Endometrial microvascular endothelial cells (primary cell): ENCODE measurements around the gene NPIPB5. TPM values are rescaled to one million over a fixed set of nuclear protein-coding genes. Genes with fewer than 3 reads are reported as not detected.
"Not testable (repeated sequence)": the region's sequence is repeated elsewhere in the genome, so short reads cannot be mapped to it uniquely, and the experiment has no call there.

Experiments
- in situ Hi-C: cut with HindIII; loops from 2 replicates; pipeline ENCODE4 v1.10.0; 2017; ENCODE audit warnings: low sequenced_read_pairs, low pct_unique_long_range_greater_than_20kb; ENCODE audit errors: inconsistent ontology term
- total RNA-seq: library from RNA; depleted of rRNA; stranded (reverse); fragments of >200 nt; gene quantifications from one replicate; pipeline ENCODE4 v1.2.3, GENCODE V29; 2015; ENCODE audit errors: inconsistent ontology term

The NPIPB5 gene
- 20.6 TPM for total RNA-seq

DNA sequence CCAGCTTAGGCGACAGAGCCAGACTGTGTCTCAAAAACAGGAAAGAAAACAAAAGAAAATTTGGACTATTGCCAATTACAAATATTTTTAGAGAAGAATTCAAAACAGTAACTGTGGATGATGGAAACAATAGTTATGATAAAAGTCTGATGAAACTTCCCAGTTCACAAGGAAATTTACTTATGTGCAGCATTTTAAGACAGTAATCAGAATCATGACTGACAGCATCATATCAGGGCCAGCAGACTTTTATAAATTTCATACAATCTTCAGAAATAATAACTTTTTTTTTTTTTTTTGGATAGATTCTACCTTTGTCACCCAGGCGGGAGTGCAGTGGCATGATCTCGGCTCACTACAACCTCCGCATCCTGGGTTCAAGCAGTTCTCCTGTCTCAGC, at the start of gene NPIPB5:
TSS of gene NPIPB5 (plus strand) at position 301 of the 400 bp plus-strand sequence. CDS start 2,911 bp downstream, outside the sequence.
- in situ Hi-C loops = not testable (repeated sequence)

DNA sequence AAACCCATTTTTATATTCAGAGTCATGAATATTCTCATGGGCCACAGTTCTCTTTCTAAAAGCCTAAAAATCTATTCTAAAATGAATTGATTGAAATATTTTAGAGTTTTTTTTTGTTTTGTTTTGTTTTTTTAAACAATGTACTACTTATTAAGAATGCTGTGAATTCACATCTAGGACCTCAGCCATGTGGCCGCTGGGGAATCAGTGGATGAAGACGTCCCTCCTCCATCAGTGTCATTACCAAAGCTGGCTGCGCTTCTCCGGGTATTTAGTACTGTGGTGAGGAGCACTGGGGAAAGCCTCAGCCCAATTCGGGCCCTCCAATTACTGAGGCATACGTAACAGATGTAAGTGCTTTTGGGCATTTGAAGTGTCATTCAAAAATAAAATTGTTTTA, 41.8 kb upstream of the NPIPB5 start:
- in situ Hi-C loops = not testable (repeated sequence)

DNA sequence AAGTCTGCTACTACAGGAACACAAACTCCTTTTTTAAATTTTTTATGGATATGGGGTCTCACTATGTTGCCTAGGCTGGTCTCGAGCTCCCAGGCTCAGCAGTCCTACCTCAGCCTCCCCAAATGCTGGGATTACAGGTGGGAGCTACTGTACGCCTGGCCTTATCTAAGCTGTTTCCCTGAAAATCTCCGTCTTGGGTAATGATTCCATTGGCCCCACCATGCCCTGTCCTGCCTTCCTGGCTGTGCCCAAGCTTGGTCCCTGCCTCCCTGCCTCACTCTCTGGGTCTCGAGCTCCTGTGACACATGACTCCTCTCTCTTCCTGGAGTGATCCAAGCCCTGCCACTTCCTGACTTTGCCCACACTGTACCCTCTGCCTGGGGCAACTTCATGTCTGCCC, 27.3 kb downstream of the NPIPB5 start:
- in situ Hi-C loops = not testable (repeated sequence)

DNA sequence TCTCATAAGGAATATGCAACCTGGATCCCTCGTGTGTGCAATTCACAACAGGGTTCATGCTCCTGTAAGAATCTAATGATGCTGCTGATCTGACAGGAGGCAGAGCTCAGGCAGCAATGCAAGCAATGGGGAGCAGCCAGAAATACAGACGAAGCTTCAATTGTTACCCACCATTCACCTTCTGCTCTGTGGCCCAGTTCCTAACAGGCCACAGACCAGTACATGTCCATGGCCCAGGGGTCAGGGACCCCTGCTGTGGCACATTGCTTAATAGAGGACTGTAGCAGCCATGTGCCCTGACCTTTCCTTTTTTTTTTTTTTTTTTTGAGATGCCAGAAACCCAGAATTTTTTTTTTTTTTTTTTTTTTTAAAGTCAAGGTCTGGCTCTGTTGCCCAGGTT, 34.1 kb downstream of the NPIPB5 start:
- in situ Hi-C loops = not testable (repeated sequence)

DNA sequence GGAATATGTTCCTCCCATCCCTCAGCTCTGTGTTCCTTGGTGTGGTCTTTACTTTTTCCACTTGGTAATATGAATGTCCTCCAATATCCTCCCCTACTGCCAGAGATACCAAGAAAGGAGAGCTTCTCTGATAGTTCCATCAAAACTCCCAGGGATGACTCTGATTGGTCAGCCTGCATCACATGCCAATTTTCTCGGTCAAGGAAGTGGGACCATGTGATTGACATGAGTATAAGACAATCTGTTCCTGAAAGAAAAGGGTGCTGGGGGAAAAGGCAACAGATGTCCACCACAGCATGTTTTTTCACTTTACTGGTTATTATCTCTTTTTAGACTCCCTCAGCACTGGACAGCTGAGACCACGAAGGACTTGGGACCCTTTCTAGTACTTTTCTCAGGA, 35.9 kb downstream of the NPIPB5 start:
- in situ Hi-C loops = not testable (repeated sequence)

DNA sequence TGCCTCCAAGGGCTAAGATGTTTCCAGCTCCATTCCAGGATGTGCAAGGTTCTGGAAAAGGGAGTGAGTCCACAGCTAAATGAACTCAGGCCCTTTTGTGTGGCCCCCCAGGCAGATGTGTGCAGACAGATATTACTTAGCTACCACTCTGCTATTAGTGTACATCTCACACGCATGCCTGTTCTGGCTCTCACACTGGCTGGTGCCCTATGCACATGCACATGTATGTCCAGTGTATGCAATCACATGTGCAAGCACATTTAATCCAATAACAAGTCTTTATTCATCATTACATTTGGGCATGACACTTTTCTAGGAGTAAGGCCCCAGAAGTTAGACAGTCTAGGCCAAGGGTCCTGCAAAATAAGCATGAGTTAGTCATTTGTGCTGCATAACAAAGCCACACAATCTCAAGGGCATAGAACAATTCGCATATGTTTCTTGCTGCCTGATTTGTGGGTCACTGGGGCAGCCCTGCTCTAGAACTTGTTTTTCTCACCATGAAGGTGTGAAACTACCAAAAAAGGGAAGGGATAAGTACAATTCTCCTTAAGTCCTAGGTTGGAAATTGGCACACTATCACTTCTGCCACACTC, 36.6 kb downstream of the NPIPB5 start:
- in situ Hi-C loops = not testable (repeated sequence)

DNA sequence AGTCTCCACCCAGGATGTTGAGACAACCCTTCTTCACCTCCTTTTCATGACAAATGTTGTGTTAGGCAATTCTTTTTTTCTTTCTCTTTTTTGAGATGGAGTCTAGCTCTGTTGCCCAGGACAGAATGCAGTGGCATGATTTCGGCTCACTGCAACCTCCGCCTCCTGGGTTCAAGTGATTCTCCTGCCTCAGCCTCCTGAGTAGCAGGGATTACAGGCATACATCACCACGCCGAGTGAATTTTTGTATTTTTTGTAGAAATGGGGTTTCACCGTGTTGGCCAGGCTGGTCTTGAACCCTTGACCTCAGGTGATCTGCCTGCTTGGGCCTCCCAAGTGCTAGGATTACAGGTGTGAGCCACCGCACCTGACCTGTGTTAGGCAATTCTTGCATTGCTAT, 39.2 kb downstream of the NPIPB5 start:
- in situ Hi-C loops = not testable (repeated sequence)

DNA sequence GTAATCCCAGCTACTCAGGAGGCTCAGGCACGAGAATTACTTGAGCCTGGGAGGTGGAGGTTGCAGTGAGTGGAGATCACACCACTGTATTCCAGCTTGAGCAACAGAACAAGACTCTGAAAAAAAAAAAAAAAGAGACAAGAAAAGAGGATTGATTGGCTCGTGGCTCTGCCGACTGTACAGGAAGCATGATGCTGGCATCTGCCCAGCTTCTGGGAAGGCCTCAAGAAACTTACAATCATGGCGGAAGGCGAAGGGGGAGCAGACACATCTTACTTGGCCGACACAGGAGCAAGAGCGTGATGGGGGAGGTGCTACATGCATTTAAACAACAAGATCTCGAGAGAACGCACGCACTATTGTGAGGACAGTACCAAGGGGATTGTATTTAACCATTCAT, 40.5 kb downstream of the NPIPB5 start:
- in situ Hi-C loops = not testable (repeated sequence)

DNA sequence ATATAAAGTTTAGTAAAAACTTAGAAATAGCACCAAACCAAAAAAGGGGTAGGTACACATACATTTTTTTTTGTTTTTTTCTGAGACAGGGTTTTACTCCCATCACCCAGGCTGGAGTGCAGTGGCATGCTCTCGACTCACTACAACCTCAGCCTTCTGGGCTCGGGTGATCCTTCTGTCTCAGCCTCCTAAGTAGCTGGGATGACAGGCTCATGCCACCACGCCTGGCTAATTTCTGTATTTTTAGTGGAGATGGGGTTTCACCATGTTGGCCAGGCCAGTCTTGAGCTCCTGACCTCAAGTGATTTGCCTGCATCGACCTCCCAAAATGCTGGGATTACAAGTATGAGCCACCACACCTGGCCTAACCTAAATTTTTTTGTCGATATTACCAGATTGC, 41.0 kb downstream of the NPIPB5 start:
- in situ Hi-C loops = not testable (repeated sequence)

DNA sequence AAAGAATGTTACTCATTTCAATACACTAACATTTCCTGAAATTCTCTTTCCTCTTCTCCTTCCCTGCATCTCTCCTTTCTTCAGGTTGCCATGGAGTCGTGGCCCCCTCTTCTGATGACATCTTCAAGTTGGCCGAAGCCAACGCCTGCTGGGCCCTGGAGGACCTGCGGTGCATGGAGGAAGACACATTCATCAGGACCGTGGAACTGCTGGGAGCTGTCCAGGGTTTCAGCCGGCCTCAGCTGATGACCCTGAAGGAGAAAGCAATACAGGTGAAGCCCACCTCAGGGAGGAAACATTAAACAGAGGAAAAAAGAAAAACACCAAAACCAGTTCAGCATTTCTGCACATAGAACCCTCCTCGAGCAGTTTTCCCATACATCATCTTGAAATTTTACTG, 46.1 kb downstream of the NPIPB5 start:
- in situ Hi-C loops = not testable (repeated sequence)

Other genes with a start within 250 kb of the NPIPB5 start
- gene POLR3E, start 213.5 kb upstream of the NPIPB5 start, total RNA-seq = 57.0 TPM
- 28.6 TPM for gene CDR2, start 136.3 kb upstream of the NPIPB5 start, total RNA-seq